ENCODE data around the gene C3orf20.

DNA sequence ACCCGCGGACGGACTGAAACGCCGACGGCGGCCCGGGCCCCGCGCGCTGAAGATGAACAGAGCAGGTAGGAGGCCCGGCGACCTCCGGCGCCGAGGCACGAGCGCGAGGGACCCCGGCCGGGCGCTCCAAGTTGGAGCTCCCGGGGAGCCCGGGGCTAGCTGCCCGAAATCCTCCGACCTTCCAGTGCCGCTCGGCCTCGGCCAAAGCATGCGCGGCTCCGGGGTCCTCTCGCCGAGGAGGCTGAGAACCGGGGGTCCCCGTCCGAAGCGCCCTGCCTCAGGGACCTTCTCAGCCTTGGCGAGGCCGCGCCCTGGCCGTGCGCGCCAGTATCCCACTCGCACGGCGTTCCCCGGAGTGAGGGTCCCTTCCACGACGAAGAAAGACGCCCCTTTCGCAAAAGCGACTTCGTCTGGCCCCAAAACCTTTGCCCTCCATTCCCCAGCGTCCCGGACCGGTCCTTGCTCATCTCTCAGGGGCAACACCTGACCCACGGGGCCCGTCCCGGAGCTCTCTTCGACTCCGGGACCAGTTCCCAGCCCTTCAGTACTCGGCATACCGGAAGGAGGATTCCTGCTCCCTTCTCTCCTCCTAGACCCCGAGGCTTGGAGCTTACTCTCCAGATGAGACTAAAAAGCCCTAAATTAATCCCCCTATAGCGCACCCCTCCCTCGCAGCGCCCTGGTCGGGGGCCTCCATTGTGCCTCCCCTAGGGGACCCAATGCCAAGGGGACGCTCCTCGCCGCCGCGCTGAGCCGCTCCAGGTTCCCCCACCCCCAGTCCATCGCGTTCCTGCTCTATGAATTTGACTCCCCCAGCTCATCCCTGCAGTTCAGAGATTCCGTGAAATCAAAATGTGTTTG is 136.1 kb downstream of the C3orf20 start:
- no peak for TF ChIP-seq POLR2A (IDR thresholded peaks at IDR 0.05)
- TF ChIP-seq, protein P1, sequence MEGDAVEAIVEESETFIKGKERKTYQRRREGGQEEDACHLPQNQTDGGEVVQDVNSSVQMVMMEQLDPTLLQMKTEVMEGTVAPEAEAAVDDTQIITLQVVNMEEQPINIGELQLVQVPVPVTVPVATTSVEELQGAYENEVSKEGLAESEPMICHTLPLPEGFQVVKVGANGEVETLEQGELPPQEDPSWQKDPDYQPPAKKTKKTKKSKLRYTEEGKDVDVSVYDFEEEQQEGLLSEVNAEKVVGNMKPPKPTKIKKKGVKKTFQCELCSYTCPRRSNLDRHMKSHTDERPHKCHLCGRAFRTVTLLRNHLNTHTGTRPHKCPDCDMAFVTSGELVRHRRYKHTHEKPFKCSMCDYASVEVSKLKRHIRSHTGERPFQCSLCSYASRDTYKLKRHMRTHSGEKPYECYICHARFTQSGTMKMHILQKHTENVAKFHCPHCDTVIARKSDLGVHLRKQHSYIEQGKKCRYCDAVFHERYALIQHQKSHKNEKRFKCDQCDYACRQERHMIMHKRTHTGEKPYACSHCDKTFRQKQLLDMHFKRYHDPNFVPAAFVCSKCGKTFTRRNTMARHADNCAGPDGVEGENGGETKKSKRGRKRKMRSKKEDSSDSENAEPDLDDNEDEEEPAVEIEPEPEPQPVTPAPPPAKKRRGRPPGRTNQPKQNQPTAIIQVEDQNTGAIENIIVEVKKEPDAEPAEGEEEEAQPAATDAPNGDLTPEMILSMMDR (IDR thresholded peaks at IDR 0.05), result no peak

All from heart left ventricle (tissue), 13 donors.